CD4-positive, alpha-beta memory T cell (primary cell): ENCODE data around the gene GRID2. TPM values are rescaled to one million over a fixed set of nuclear protein-coding genes. Genes with fewer than 3 reads are reported as not detected.

Experiments
- CTCF ChIA-PET: fragments of 350-600 bp; sonication (Branson Sonifier 250); formaldehyde crosslinking; loops from one replicate; lab custom pipeline; 2021; ENCODE audit warnings: inconsistent platforms; ENCODE audit not compliant: partially characterized antibody; lab: Charles Lee
- POLR2A ChIA-PET: fragments of 350-600 bp; sonication (Branson Sonifier 250); formaldehyde crosslinking; loops from one replicate; lab custom pipeline; 2021; ENCODE audit not compliant: partially characterized antibody; lab: Charles Lee
- DNase-seq, 5 donors: peaks; one replicate each; pipeline versions ENCODE4 v3.0.0 to v3.0.0-alpha.2; 2020 to 2022; ENCODE audit warnings: mixed read lengths in 1 of 5
- H3K27ac ChIP-seq: one replicate; pipeline ENCODE4 v1.7.0; 2013; ENCODE audit warnings: low read depth, low read length
- H3K27me3 ChIP-seq: 2 replicates; pipeline ENCODE4 v1.7.0; 2013; ENCODE audit warnings: mild to moderate bottlenecking, low read length, moderate library complexity; ENCODE audit not compliant: insufficient read depth
- H3K36me3 ChIP-seq: 2 replicates; pipeline ENCODE4 v1.7.0; 2013; ENCODE audit warnings: mild to moderate bottlenecking, low read length, moderate library complexity; ENCODE audit not compliant: insufficient read depth
- H3K4me1 ChIP-seq: 2 replicates; pipeline ENCODE4 v1.7.0; 2013; ENCODE audit warnings: mild to moderate bottlenecking, low read length, moderate library complexity; ENCODE audit not compliant: insufficient read depth
- H3K4me3 ChIP-seq, 2 donors: one replicate each; pipeline ENCODE4 v1.7.0; 2013; ENCODE audit warnings: low read length in 2 of 2, mild to moderate bottlenecking in 1 of 2
- H3K9me3 ChIP-seq, 2 donors: one replicate each; pipeline ENCODE4 v1.7.0; 2013; ENCODE audit warnings: low read length in 2 of 2, control low read depth in 1 of 2; ENCODE audit not compliant: control insufficient read depth in 1 of 2
- H3K27ac Mint-ChIP-seq, 7 donors: one replicate each; pipeline ENCODE4 v1.8.0; 2020 to 2021; ENCODE audit warnings: mixed read lengths in 7 of 7, mild to moderate bottlenecking in 6 of 7, inconsistent platforms in 3 of 7, moderate library complexity in 3 of 7
- H3K27me3 Mint-ChIP-seq, 2 donors: one replicate each; pipeline ENCODE4 v1.8.0; 2020 to 2021; ENCODE audit warnings: mixed read lengths in 2 of 2
- H3K36me3 Mint-ChIP-seq, 2 donors: one replicate each; pipeline ENCODE4 v1.8.0; 2020 to 2021; ENCODE audit warnings: mixed read lengths in 2 of 2, inconsistent platforms in 1 of 2, mild to moderate bottlenecking in 1 of 2
- H3K4me1 Mint-ChIP-seq, 4 donors: one replicate each; pipeline ENCODE4 v1.8.0; 2020 to 2021; ENCODE audit warnings: mixed read lengths in 4 of 4, mild to moderate bottlenecking in 1 of 4
- H3K4me3 Mint-ChIP-seq, 8 donors: one replicate each; pipeline ENCODE4 v1.8.0; 2020 to 2021; ENCODE audit warnings: mixed read lengths in 8 of 8, mild to moderate bottlenecking in 7 of 8, moderate library complexity in 6 of 8, inconsistent platforms in 3 of 8
- H3K9me3 Mint-ChIP-seq, 8 donors: one replicate each; pipeline ENCODE4 v1.8.0; 2020 to 2021; ENCODE audit warnings: mixed read lengths in 8 of 8, mild to moderate bottlenecking in 5 of 8, inconsistent platforms in 3 of 8, moderate library complexity in 1 of 8
- intact Hi-C: fragments of 100-400 bp; cut with micrococcal nuclease; formaldehyde crosslinking; loops from one replicate; pipeline ENCODE4 v1.15.1; 2023
- polyA plus RNA-seq, 2 donors: library from polyadenylated mRNA; unstranded; fragments of 300-500 nt; fragmentation: Illumina TruSeq; gene quantifications; one replicate each; pipeline ENCODE4 v1.2.3, GENCODE V29; 2021
- total RNA-seq, 2 experiments: library from RNA; stranded (reverse); gene quantifications; one replicate each; pipeline ENCODE4 v1.2.3, GENCODE V29; 2021

Gene GRID2
- total and polyA plus RNA-seq, 4 experiments from 2014 or later, result not detected

- H3K27ac ChIP-seq, result no peak overlapping the region
- H3K9me3 Mint-ChIP-seq, result peaks cover 0 to 6% (median 0%) of the 10 kb centered on the region in 8 donors
- no peak overlapping the region for H3K4me3 ChIP-seq
- DNase-seq, result no peak
- ChIA-PET POLR2A (no interaction called here), CTCF (no interaction called here)
- H3K4me1 Mint-ChIP-seq, result no peaks in the 10 kb centered on the region
- no peaks in the 10 kb centered on the region for H3K27me3 Mint-ChIP-seq
- H3K4me1 ChIP-seq, result no peaks in the 10 kb centered on the region
- H3K27ac Mint-ChIP-seq, result no peak overlapping the region
- no peaks in the 10 kb centered on the region for H3K27me3 ChIP-seq
- no peak overlapping the region for H3K4me3 Mint-ChIP-seq
- H3K9me3 ChIP-seq, result no peaks in the 10 kb centered on the region
- H3K36me3 Mint-ChIP-seq, result no peaks in the 10 kb centered on the region
- intact Hi-C loops, result no loop called here
- H3K36me3 ChIP-seq, result no peaks in the 10 kb centered on the region
Measured at GRCh38 chr4:93810340-93810992, 1506.7 kb downstream of the GRID2 start.

- intact Hi-C loops, result no loop called here
- ChIA-PET POLR2A (no interaction called here), CTCF (no interaction called here)
- Histone ChIP-seq H3K9me3 (no peaks in the 10 kb centered on the region), H3K27ac (no peak overlapping the region), H3K4me3 (no peak overlapping the region), H3K4me1 (no peaks in the 10 kb centered on the region), H3K27me3 (no peaks in the 10 kb centered on the region), H3K36me3 (no peaks in the 10 kb centered on the region)
- Mint-ChIP-seq H3K36me3 (no peaks in the 10 kb centered on the region), H3K27ac (no peak overlapping the region), H3K4me3 (no peak overlapping the region), H3K27me3 (no peaks in the 10 kb centered on the region), H3K4me1 (no peaks in the 10 kb centered on the region), H3K9me3 (peaks cover 0 to 6% (median 2%) of the 10 kb centered on the region in 8 donors)
- no peak for DNase-seq
Measured at GRCh38 chr4:93813092-93813491, 1509.3 kb downstream of the GRID2 start.

DNA sequence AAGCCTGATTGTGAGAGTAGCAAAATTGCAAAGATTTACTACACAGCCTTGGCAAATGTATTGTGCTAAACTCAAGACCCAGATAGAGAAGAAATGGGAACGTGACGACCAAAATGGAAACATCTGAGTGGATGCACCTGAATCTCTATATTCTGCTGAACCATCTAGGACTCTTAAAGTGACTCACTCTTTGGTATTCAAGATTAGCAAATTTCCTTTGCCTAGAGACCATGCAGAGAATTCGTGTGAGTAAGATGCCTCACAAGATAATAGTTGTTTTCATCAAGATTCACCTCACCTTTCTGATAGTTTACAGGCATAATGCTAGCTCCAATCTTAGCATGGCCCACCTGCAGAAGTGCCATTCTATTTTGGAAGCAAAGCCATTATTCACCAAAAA lies 1510.4 kb downstream of the GRID2 start:
- ChIA-PET POLR2A (no interaction called here), CTCF (no interaction called here)
- Histone ChIP-seq H3K36me3 (no peaks in the 10 kb centered on the region), H3K9me3 (no peaks in the 10 kb centered on the region), H3K27me3 (no peaks in the 10 kb centered on the region), H3K4me1 (no peaks in the 10 kb centered on the region), H3K4me3 (no peak overlapping the region), H3K27ac (no peak overlapping the region)
- no peak overlapping the region for H3K4me3 Mint-ChIP-seq
- no peaks in the 10 kb centered on the region for H3K36me3 Mint-ChIP-seq
- intact Hi-C loops, result no loop called here
- H3K9me3 Mint-ChIP-seq, result peaks cover 0 to 4% (median 2%) of the 10 kb centered on the region in 8 donors
- no peaks in the 10 kb centered on the region for H3K4me1 Mint-ChIP-seq
- H3K27me3 Mint-ChIP-seq, result peaks cover 0 to 2% of the 10 kb centered on the region in 2 donors
- DNase-seq, result no peak
- H3K27ac Mint-ChIP-seq, result no peak overlapping the region

GRCh38 chr4:93814722-93815121 lies 1511.0 kb downstream of the GRID2 start:
- no peaks in the 10 kb centered on the region for H3K4me1 ChIP-seq
- H3K9me3 ChIP-seq, result no peaks in the 10 kb centered on the region
- ChIA-PET CTCF (no interaction called here), POLR2A (no interaction called here)
- no peaks in the 10 kb centered on the region for H3K27me3 ChIP-seq
- no peak overlapping the region for H3K27ac Mint-ChIP-seq
- no peak overlapping the region for H3K27ac ChIP-seq
- H3K9me3 Mint-ChIP-seq, result peaks cover 0 to 4% (median 2%) of the 10 kb centered on the region in 8 donors
- intact Hi-C loops, result no loop called here
- no peak overlapping the region for H3K4me3 Mint-ChIP-seq
- no peaks in the 10 kb centered on the region for H3K36me3 Mint-ChIP-seq
- H3K36me3 ChIP-seq, result no peaks in the 10 kb centered on the region
- DNase-seq, result no peak
- H3K27me3 Mint-ChIP-seq, result peaks cover 0 to 2% of the 10 kb centered on the region in 2 donors
- H3K4me1 Mint-ChIP-seq, result no peaks in the 10 kb centered on the region
- H3K4me3 ChIP-seq, result no peak overlapping the region
